Gastroesophageal sphincter (tissue), 3 donors: ENCODE data around the gene GPR183.

Experiments
- CTCF ChIP-seq, 4 experiments: fragments of 200-600 bp in 2 of 4; fragments of 450-650 bp in 2 of 4; sonication (generic) in 1 of 4; IDR thresholded peaks; one replicate each; pipeline ENCODE4 v1.5.1; 2017 to 2019; ENCODE audit warnings: antibody characterized with exemption in 4 of 4, mild to moderate bottlenecking in 2 of 4, moderate library complexity in 2 of 4
- EP300 ChIP-seq: sonication (generic); formaldehyde crosslinking; IDR thresholded peaks from one replicate; pipeline ENCODE4 v1.6.1; 2017; ENCODE audit warnings: antibody characterized with exemption, mild to moderate bottlenecking
- POLR2A ChIP-seq, 2 donors: fragments of 450-650 bp; IDR thresholded peaks; one replicate each; pipeline ENCODE4 v1.6.1; 2017; ENCODE audit warnings: antibody characterized with exemption in 2 of 2, mild to moderate bottlenecking in 2 of 2, moderate library complexity in 1 of 2
- POLR2AphosphoS5 ChIP-seq: sonication (generic); formaldehyde crosslinking; IDR thresholded peaks from one replicate; pipeline ENCODE4 v1.6.1; 2017; ENCODE audit warnings: antibody characterized with exemption

- TF ChIP-seq POLR2AphosphoS5, result no peak
- TF ChIP-seq CTCF (IDR thresholded peaks at IDR 0.05), result no peak
- no peak for TF ChIP-seq EP300
- TF ChIP-seq POLR2A (IDR thresholded peaks at IDR 0.05), result no peak
These were observed 12.2 kb downstream of the GPR183 start for GRCh38 chr13:99294958-99295357.
